ENCODE data around the gene UGT1A10. TPM values are rescaled to one million over a fixed set of nuclear protein-coding genes. Genes with fewer than 3 reads are reported as not detected.

Gene UGT1A10
- total RNA-seq, 1 donor from 2014 or later, result not detected

- no peak for DNase-seq (ENCODE audit: low read depth)
Measured at GRCh38 chr2:233768076-233768475, 131.8 kb downstream of the UGT1A10 start.

GRCh38 chr2:233769260-233769659 is 133.0 kb downstream of the UGT1A10 start:
- no peak for DNase-seq (ENCODE audit: low read depth)

GRCh38 chr2:233772153-233772552 is 135.9 kb downstream of the UGT1A10 start:
- no peak for DNase-seq (ENCODE audit: low read depth)

GRCh38 chr2:233772583-233772982 is 136.3 kb downstream of the UGT1A10 start:
- no peak for DNase-seq (ENCODE audit: low read depth)

- DNase-seq (ENCODE audit: low read depth), result no peak
Measured at GRCh38 chr2:233773854-233774253, 137.6 kb downstream of the UGT1A10 start.

- DNase-seq (ENCODE audit: low read depth), result no peak
Measured at GRCh38 chr2:233775414-233775813, 139.2 kb downstream of the UGT1A10 start.

GRCh38 chr2:233778030-233778429 is 141.8 kb downstream of the UGT1A10 start, which contains the start of gene MROH2A:
Gene MROH2A (plus strand): TSS chr2:233778330. CDS start chr2:233779359, 1,029 bp downstream.
- no peak for DNase-seq (ENCODE audit: low read depth)

GRCh38 chr2:233779722-233780121 is 143.5 kb downstream of the UGT1A10 start:
- no peak for DNase-seq (ENCODE audit: low read depth)

- no peak for DNase-seq (ENCODE audit: low read depth)
Measured at GRCh38 chr2:233780771-233781170, 144.5 kb downstream of the UGT1A10 start.

- no peak for DNase-seq (ENCODE audit: low read depth)
Measured at GRCh38 chr2:233789554-233789953, 153.3 kb downstream of the UGT1A10 start.

GRCh38 chr2:233791151-233791882 is 155.1 kb downstream of the UGT1A10 start:
- DNase-seq (ENCODE audit: low read depth), result no peak

- DNase-seq (ENCODE audit: low read depth), result no peak
Measured at GRCh38 chr2:233791883-233792329, 155.7 kb downstream of the UGT1A10 start.

- no peak for DNase-seq (ENCODE audit: low read depth)
Measured at GRCh38 chr2:233792720-233793119, 156.5 kb downstream of the UGT1A10 start.

GRCh38 chr2:233793465-233794127 is 157.3 kb downstream of the UGT1A10 start:
- DNase-seq (ENCODE audit: low read depth), result no peak

- DNase-seq (ENCODE audit: low read depth), result no peak
Measured at GRCh38 chr2:233794128-233794658, 157.9 kb downstream of the UGT1A10 start.

- DNase-seq (ENCODE audit: low read depth), result no peak
Measured at GRCh38 chr2:233795735-233796171, 159.5 kb downstream of the UGT1A10 start.

GRCh38 chr2:233796254-233796653 is 160.0 kb downstream of the UGT1A10 start:
- no peak for DNase-seq (ENCODE audit: low read depth)

- no peak for DNase-seq (ENCODE audit: low read depth)
Measured at GRCh38 chr2:233798335-233799086, 162.3 kb downstream of the UGT1A10 start.

GRCh38 chr2:233799087-233799665 is 162.9 kb downstream of the UGT1A10 start:
- no peak for DNase-seq (ENCODE audit: low read depth)

- no peak for DNase-seq (ENCODE audit: low read depth)
Measured at GRCh38 chr2:233799716-233800115, 163.5 kb downstream of the UGT1A10 start.

- DNase-seq (ENCODE audit: low read depth), result no peak
Measured at GRCh38 chr2:233800208-233800607, 164.0 kb downstream of the UGT1A10 start.

Data from myocyte (in vitro differentiated cells).